HAP-1 (cell line): ENCODE data around the gene NKAIN2.
A peak's percentile ranks its signal among the peaks of the same experiment; 100 is the strongest.

ENCODE experiments used
- DNase-seq, 2 experiments: peaks; one replicate each; pipeline ENCODE4 v3.0.0-alpha.2; 2016 to 2020; ENCODE audit warnings: low spot score in 2 of 2
- H3K27me3 ChIP-seq: fragments of 250-450 bp; sonication (Bioruptor Pico); 2 replicates; pipeline ENCODE4 v1.5.1; 2020; ENCODE audit warnings: low read depth, mild to moderate bottlenecking, moderate library complexity
- H3K36me3 ChIP-seq: fragments of 250-450 bp; sonication (Bioruptor Pico); replicated peaks from 2 replicates; pipeline ENCODE4 v1.5.1; 2020; ENCODE audit warnings: mild to moderate bottlenecking
- H3K4me1 ChIP-seq: fragments of 250-450 bp; sonication (Bioruptor Pico); 2 replicates; pipeline ENCODE4 v1.5.1; 2020; ENCODE audit warnings: mild to moderate bottlenecking
- H3K4me3 ChIP-seq: fragments of 250-450 bp; sonication (Bioruptor Pico); 2 replicates; pipeline ENCODE4 v1.5.1; 2020; ENCODE audit warnings: mild to moderate bottlenecking, moderate library complexity
- H3K9me3 ChIP-seq: fragments of 250-450 bp; sonication (Bioruptor Pico); 2 replicates; pipeline ENCODE4 v1.5.1; 2020; ENCODE audit warnings: mild to moderate bottlenecking, moderate library complexity
- in situ Hi-C: fragments of 300-500 bp; cut with MboI; formaldehyde crosslinking; loops from 3 replicates; pipeline ENCODE4 v1.14.3; 2020; ENCODE audit warnings: low sequenced_read_pairs, inconsistent platforms, mixed read lengths

The NKAIN2 gene

DNA sequence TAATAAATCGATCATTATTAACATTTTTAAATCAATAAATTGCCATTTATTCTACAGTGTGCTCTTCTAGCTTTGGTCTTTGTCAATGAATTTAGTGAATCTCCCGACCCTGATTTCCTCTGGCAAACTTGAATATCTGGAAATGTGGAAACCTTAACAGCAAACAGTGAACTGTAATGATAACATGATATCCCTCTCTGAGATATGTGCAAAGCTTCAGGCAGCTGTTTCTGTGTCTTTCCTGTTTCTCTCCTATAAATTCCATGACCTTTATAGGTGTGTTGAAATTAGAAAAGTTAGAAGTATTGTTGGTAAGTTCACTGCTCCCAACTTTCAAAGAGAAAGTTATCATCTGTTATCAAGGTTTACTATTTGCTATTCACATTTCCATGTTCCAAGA, 939.8 kb downstream of the NKAIN2 start:
- Histone ChIP-seq H3K36me3 (no peaks in the 10 kb centered on the region), H3K9me3 (no peaks in the 10 kb centered on the region), H3K4me3 (no peak overlapping the region), H3K27me3 (no peaks in the 10 kb centered on the region), H3K4me1 (no peaks in the 10 kb centered on the region; the same call in 1 of the 2 replicates)
- in situ Hi-C loops, result no loop called here
- DNase-seq, result no peak

DNA sequence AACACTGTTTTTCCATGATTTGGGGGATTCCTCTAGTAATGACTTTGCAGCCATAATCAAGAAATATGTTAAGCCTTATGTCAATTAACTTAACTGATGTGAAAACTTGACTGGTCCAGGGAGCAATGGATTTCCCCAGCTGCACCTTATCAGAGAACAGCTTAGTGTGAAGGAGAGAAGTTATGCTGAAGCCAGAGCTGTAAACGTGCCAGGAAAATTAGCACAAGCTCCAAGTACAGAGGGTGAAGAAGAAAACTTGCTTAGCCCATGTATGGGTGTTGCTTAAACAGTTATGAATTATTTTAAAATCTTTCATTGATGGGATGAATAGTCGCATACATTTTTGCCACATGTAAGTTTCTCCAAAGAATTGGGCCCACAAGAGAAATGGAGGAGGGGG, 943.7 kb downstream of the NKAIN2 start:
- DNase-seq, result no peak
- H3K36me3 ChIP-seq, result no peaks in the 10 kb centered on the region
- in situ Hi-C loops, result no loop called here
- H3K27me3 ChIP-seq, result no peaks in the 10 kb centered on the region
- no peak overlapping the region for H3K4me3 ChIP-seq
- H3K9me3 ChIP-seq, result no peaks in the 10 kb centered on the region
- H3K4me1 ChIP-seq, result peaks cover 21% of the 10 kb centered on the region

DNA sequence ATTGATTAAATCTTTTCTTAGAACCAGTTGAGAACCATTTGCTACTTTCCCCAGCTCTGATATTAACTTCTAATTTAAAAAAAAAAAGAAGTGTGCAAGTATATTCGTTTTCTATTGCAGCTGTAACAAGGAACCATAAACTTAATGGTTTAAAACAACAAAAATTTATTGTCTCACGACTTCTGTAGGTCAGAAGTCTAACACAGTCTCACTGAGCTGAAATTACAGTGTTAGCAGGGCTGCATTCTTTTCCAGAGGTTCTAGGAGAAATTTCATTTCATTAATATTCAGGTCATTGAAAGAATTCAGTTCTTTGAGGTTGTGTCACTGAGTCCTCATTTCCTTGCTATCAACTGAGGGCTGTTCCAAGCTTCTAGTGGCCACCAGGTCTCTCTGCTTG, 945.1 kb downstream of the NKAIN2 start:
- Histone ChIP-seq H3K27me3 (no peaks in the 10 kb centered on the region), H3K4me1 (peaks cover 26% of the 10 kb centered on the region), H3K9me3 (no peaks in the 10 kb centered on the region), H3K36me3 (no peaks in the 10 kb centered on the region), H3K4me3 (no peak overlapping the region)
- in situ Hi-C loops, result no loop called here
- DNase-seq, result no peak

DNA sequence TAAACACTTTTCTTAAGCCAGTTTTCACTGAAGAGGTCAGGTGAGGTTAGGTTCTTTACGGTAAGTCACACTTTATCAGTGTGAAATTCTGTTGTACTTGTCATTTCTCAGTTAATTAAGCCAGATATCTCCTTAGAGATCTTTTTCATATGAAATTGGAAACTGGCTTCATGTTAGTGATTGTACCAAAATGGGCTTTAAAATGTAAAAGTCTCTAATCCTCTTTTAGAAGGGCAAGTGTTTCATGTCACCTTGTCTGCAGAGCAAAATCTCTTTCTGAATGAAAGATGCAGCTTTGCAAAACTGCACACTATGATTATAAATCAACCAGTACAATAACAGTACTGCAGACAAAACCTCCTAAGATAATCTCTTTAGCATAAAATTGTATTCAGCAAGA, 949.3 kb downstream of the NKAIN2 start:
- no peaks in the 10 kb centered on the region for H3K27me3 ChIP-seq
- in situ Hi-C loops, result no loop called here
- peak in 1 of 2 experiments; percentile 98 for DNase-seq
- H3K4me1 ChIP-seq, result peaks cover 36% of the 10 kb centered on the region
- no peak overlapping the region for H3K4me3 ChIP-seq
- H3K36me3 ChIP-seq, result no peaks in the 10 kb centered on the region
- H3K9me3 ChIP-seq, result no peaks in the 10 kb centered on the region

DNA sequence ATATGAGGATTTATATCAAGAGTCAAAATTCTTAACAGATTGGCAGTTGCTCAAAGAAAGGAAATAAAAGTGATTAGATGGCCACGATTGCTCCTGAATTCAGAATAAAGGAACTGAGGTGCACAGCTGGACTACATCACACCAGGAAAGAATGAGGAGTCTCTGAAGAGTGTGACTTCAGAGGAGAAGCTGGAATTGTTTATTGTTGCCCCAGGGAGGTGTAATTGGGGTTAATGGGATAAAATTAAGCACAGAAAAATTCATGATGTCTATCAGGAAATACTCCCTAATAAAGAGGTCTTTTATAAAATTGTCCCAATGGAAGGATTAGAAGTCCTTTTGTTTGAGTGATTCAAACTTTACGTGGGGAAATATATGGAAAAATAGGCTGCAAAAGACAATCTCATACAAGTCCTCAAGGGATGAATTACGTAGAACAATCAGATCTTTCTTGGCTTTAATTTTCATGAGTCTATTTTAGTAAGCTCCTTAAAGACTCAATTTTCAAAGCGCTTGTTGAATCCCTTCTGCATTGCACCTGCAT, 950.0 kb downstream of the NKAIN2 start:
- peak; percentile 65 to 94 for DNase-seq
- Histone ChIP-seq H3K9me3 (no peaks in the 10 kb centered on the region), H3K36me3 (no peaks in the 10 kb centered on the region), H3K27me3 (no peaks in the 10 kb centered on the region), H3K4me3 (no peak overlapping the region), H3K4me1 (peaks cover 36% of the 10 kb centered on the region)
- in situ Hi-C loops, result no loop called here

DNA sequence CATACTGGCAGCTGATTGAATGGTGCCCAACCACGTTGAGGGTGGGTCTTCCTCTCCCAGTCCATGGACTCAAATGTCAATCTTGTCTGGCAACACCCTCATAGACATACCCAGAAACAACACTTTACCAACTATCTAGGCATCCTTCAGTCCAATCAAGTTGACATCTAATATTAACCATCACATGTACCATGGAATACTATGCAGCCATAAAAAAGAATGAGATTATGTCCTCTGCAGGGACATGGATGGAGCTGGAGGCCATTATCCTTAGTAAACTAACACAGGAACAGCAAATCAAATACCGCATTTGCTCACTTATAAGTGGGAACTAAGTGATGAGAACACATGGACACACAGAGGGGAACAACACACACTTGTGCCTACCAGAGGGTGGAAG, 951.7 kb downstream of the NKAIN2 start:
- no peaks in the 10 kb centered on the region for H3K27me3 ChIP-seq
- DNase-seq, result no peak
- in situ Hi-C loops, result no loop called here
- H3K4me3 ChIP-seq, result no peak overlapping the region
- no peaks in the 10 kb centered on the region for H3K36me3 ChIP-seq
- no peaks in the 10 kb centered on the region for H3K9me3 ChIP-seq
- H3K4me1 ChIP-seq, result peaks cover 36% of the 10 kb centered on the region

DNA sequence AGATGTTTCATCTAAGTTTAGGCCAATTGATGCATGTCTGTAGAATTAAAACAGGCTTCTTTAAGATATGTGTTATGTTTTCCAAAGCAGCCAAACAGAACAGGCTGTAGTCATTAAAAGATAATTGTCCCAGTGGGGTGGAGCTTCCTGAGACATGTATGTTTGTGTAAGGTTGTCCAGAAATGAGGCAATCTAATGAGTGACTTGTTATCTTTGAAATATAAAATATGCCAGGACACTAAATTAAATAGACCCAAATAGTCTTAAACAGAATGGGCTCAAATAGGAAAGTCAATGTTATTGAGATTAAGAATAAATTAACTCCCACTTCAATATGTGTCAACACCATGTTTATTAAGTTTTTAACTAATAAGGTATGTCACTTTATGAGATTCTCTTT, 953.9 kb downstream of the NKAIN2 start:
- Histone ChIP-seq H3K4me1 (peaks cover 13% of the 10 kb centered on the region), H3K36me3 (no peaks in the 10 kb centered on the region), H3K9me3 (no peaks in the 10 kb centered on the region), H3K27me3 (no peaks in the 10 kb centered on the region), H3K4me3 (no peak overlapping the region)
- in situ Hi-C loops, result no loop called here
- no peak for DNase-seq

DNA sequence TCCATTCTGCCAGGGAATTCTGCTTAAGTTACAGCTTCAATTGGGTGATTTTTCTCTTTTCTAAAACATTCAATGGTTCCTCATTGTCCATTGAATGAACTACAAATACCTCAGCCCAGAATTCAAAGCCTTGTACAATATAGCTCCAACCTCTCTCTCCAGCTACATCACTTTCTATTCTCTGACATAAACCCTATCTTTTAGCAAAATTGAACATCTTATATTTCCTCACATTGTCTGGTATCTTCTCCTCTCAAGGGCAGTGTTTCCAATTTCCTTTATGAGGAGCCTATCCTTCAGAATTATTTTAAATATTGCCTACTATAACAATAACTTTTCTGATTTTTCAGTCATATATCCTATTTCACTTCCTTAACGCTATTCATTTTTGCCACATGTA, 955.0 kb downstream of the NKAIN2 start:
- H3K36me3 ChIP-seq, result no peaks in the 10 kb centered on the region
- peaks cover 11% of the 10 kb centered on the region for H3K4me1 ChIP-seq
- no peaks in the 10 kb centered on the region for H3K27me3 ChIP-seq
- DNase-seq, result no peak
- H3K9me3 ChIP-seq, result no peaks in the 10 kb centered on the region
- H3K4me3 ChIP-seq, result no peak overlapping the region
- in situ Hi-C loops, result no loop called here

DNA sequence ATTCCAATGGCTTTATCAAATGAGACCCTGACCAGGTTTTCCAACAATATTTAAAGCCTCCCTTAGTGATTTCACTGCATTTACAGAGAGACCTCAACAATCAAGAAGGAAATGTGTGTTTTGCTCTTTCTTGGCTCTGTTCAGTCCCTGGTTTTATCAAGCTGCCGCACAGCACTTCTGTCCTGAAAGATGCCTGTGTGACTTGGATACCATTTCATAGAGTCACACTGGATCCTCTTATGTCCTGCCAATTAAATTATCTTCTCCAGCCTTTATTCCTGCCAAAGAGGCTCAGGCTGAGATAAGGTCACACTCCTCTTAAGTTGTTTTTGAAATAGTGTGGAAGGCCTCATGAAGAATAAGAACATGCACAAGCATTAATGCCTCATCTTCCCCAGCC, 961.6 kb downstream of the NKAIN2 start:
- no peaks in the 10 kb centered on the region for H3K36me3 ChIP-seq
- no peaks in the 10 kb centered on the region for H3K4me1 ChIP-seq
- DNase-seq, result no peak
- in situ Hi-C loops, result no loop called here
- H3K4me3 ChIP-seq, result no peak overlapping the region
- H3K9me3 ChIP-seq, result no peaks in the 10 kb centered on the region
- H3K27me3 ChIP-seq, result peaks cover 4% of the 10 kb centered on the region; the same call in 1 of the 2 replicates

DNA sequence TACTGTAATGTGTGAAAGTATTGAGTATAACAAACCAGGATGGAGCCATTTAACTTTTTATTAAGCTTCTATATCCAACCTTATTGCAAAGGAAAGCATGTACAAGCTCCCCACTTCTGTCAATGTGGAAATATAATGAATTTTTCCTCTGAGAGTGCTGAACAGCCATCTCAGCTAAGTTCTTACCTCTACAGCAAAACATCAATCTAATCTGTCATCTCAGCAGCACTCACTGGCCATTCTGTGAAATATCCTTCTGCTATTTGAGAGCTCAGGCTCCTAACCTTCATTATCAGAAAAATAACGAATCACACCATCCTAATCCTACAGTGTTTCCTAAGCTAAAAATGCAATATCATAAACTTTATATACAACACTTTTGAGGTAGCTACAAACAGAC, 964.6 kb downstream of the NKAIN2 start:
- in situ Hi-C loops, result no loop called here
- DNase-seq, result no peak
- no peaks in the 10 kb centered on the region for H3K9me3 ChIP-seq
- H3K27me3 ChIP-seq, result peaks cover 7% of the 10 kb centered on the region
- H3K4me1 ChIP-seq, result no peaks in the 10 kb centered on the region; the same call in 1 of the 2 replicates
- H3K4me3 ChIP-seq, result no peak overlapping the region
- H3K36me3 ChIP-seq, result no peaks in the 10 kb centered on the region

DNA sequence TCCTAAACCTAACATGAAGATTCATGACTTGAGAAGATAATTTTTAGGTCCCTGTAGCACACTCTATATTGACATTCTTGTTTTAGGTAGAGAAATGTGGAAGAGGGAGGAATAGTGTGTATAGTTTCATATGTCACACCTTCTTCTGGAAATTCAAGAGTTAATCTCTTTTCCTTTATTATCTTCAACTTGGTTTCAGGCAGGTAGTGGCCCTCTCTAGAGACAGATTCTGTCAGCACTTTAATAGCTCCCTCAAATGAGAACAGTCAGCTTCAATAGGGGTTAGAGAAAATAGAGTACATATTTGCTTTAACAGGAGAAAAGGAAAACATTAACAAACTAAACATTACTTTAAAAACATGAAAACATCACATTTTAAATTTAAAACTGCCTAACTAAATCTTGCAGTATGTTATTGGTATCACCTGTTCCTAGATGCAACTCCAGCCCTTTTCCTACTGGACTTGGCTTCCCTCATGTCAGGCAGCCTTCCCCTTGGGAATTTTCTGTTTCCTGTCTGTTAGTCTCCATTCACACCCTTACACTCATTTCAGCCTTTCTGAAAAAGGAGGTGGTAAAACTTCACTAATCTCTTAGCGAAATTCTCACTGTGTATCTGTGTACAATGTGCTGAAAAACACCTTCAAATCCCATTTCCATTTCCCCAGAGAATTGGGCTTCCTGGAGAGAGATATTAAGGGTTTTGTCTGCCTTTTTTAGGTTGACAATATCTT, 966.3 kb downstream of the NKAIN2 start:
- H3K9me3 ChIP-seq, result no peaks in the 10 kb centered on the region
- H3K27me3 ChIP-seq, result peaks cover 7% of the 10 kb centered on the region
- no peak for DNase-seq
- H3K4me1 ChIP-seq, result no peaks in the 10 kb centered on the region; the same call in 1 of the 2 replicates
- no peaks in the 10 kb centered on the region for H3K36me3 ChIP-seq
- in situ Hi-C loops, result no loop called here
- H3K4me3 ChIP-seq, result no peak overlapping the region

DNA sequence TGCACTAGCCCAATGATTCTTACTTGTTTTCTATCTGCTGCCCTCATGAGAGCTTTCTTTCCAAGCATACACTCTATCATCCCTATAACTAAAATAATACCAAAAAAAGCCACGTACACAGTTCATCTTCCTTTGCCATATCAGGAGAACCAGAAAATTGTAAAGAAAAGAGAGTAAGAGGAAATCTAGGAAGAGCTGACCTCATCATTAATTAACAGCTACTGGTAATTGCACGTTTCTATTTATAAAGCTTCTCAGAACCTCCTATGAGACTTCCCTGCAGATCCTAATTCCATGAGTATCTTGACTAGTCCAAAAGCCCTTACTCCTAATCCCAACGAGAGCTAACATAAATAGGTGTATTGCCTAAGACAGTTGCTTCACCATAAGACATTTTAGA, 967.1 kb downstream of the NKAIN2 start:
- Histone ChIP-seq H3K4me1 (no peaks in the 10 kb centered on the region; the same call in 1 of the 2 replicates), H3K4me3 (no peak overlapping the region), H3K9me3 (no peaks in the 10 kb centered on the region), H3K27me3 (peaks cover 7% of the 10 kb centered on the region), H3K36me3 (no peaks in the 10 kb centered on the region)
- DNase-seq, result no peak
- in situ Hi-C loops, result no loop called here

DNA sequence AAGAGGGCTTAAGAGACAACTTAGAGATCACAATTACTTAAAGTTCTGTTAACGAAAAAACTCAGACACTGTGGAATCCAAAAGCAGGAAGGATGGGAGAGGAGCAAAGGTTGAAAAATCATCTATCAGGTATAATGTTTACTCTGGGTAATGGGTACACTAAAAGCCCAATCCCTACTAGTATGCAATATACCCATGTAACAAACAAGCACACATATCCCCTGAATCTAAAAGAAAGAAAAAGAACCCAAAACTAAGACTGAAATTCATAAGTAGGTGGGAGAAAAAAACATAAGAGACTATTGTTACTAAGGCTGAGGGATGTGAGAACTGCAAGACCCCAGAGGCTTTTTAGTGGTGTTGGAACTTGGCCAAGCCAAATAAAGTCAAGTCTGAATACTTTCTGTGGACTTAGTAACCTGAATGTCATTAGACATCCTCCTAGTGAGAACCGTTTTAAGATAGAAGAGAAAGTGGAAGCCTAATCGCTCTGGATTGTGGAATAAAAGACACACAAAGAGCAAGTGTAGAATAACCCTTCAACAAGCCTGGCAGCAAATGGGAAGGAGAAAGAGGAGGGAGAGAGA, 969.2 kb downstream of the NKAIN2 start:
- Histone ChIP-seq H3K9me3 (no peaks in the 10 kb centered on the region), H3K4me1 (no peaks in the 10 kb centered on the region; the same call in 1 of the 2 replicates), H3K4me3 (no peak overlapping the region), H3K36me3 (no peaks in the 10 kb centered on the region), H3K27me3 (peaks cover 7% of the 10 kb centered on the region)
- peak in 1 of 2 experiments; percentile 13 for DNase-seq
- in situ Hi-C loops, result no loop called here

DNA sequence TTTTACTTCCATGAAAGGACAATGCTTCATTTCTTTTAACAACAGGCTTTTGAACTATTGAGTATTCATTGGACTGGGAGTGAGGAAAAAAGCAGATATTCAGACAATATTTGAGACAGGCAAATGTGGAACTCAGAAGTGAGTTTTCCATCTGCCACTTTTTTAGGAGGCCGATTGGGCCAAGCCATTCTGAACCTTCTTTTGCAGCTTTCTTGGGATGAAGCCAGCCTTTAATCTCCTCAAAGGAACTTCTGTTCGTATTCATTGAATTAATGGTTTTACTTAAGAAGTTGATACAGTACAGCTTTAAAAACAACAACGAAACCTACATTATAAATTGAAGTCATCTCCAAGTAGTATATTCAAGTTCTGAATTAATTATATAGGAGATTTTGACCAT, 971.5 kb downstream of the NKAIN2 start:
- Histone ChIP-seq H3K36me3 (no peaks in the 10 kb centered on the region), H3K4me3 (no peak overlapping the region), H3K27me3 (peaks cover 3% of the 10 kb centered on the region), H3K4me1 (no peaks in the 10 kb centered on the region; the same call in 1 of the 2 replicates), H3K9me3 (no peaks in the 10 kb centered on the region)
- in situ Hi-C loops, result loop anchor here (25.0 kb wide), 1 partner anchor 963 kb away; the partner anchor contains the start of gene NKAIN2
- DNase-seq, result no peak
